H1 (cell line): Measurements from ENCODE around the gene INPP5A. TPM values are rescaled to one million over a fixed set of nuclear protein-coding genes. Genes with fewer than 3 reads are reported as not detected.

Experiments used
- CTCF ChIA-PET: fragments of 300-600 bp; sonication (Branson Sonifier 250); formaldehyde crosslinking; loops from one replicate; lab custom pipeline; 2021; ENCODE audit not compliant: partially characterized antibody; lab: Charles Lee
- POLR2A ChIA-PET: fragments of 300-600 bp; sonication (Branson Sonifier 250); formaldehyde crosslinking; loops from one replicate; lab custom pipeline; 2021; ENCODE audit warnings: inconsistent platforms; ENCODE audit not compliant: partially characterized antibody; lab: Charles Lee
- DNase-seq, 2 experiments: peaks; one replicate each; pipeline versions ENCODE4 v3.0.0 to v3.0.0-alpha.2; 2010 to 2022; ENCODE audit warnings: low spot score in 2 of 2, low read depth in 1 of 2, mixed read lengths in 1 of 2
- FAIRE-seq: peaks from 2 replicates; lab custom pipeline; 2011; peaks lifted over from hg19 to GRCh38; lab: Jason Lieb, UNC
- H2AFZ ChIP-seq: 2 replicates; pipeline ENCODE4 v1.8.1; 2012; ENCODE audit warnings: low read length, inconsistent platforms
- H2AK5ac ChIP-seq: 2 replicates; pipeline ENCODE4 v1.6.1; 2013; ENCODE audit warnings: low read depth, low read length
- H2BK120ac ChIP-seq: replicated peaks from 2 replicates; pipeline ENCODE3; 2013; ENCODE audit warnings: low read depth, low read length, inconsistent platforms
- H2BK12ac ChIP-seq: 2 replicates; pipeline ENCODE4 v1.6.1; 2013; ENCODE audit warnings: low read depth, low read length
- H2BK15ac ChIP-seq: 2 replicates; pipeline ENCODE4 v1.6.1; 2013; ENCODE audit warnings: low read length
- H2BK20ac ChIP-seq: 2 replicates; pipeline ENCODE4 v1.6.1; 2013; ENCODE audit warnings: low read length
- H2BK5ac ChIP-seq: 2 replicates; pipeline ENCODE4 v1.6.1; 2013; ENCODE audit warnings: low read depth, low read length
- H3K14ac ChIP-seq: 2 replicates; pipeline ENCODE4 v1.6.1; 2013; ENCODE audit warnings: inconsistent platforms; ENCODE audit not compliant: insufficient read length
- H3K18ac ChIP-seq: 2 replicates; pipeline ENCODE4 v1.6.1; 2013; ENCODE audit warnings: low read length; ENCODE audit errors: extremely low read depth
- H3K23ac ChIP-seq: 2 replicates; pipeline ENCODE4 v1.6.1; 2013; ENCODE audit warnings: inconsistent platforms; ENCODE audit not compliant: insufficient read length
- H3K23me2 ChIP-seq: 2 replicates; pipeline ENCODE4 v1.6.1; 2013; ENCODE audit warnings: low read depth, low read length
- H3K27ac ChIP-seq: 2 replicates; pipeline ENCODE4 v1.6.1; 2011; ENCODE audit warnings: low read depth, low read length, inconsistent platforms
- H3K27me3 ChIP-seq, 4 experiments: replicated peaks in 1 of 4; 1 replicate in 1 of 4; 2 replicates in 3 of 4; pipeline versions ENCODE4 v1.6.1 to v1.8.1; 2011 to 2013; ENCODE audit warnings: low read length in 3 of 4, mild to moderate bottlenecking in 3 of 4, inconsistent platforms in 2 of 4, mixed read lengths in 2 of 4, moderate library complexity in 1 of 4; ENCODE audit not compliant: control insufficient read depth in 3 of 4, insufficient read depth in 3 of 4; ENCODE audit errors: extremely low read depth in 1 of 4
- H3K36me3 ChIP-seq, 4 experiments: 2 replicates each; pipeline versions ENCODE4 v1.6.1 to v1.8.1; 2011 to 2013; ENCODE audit warnings: mild to moderate bottlenecking in 4 of 4, low read length in 3 of 4, moderate library complexity in 2 of 4, control low read depth in 1 of 4, inconsistent platforms in 1 of 4; ENCODE audit not compliant: insufficient read depth in 4 of 4, control insufficient read depth in 2 of 4
- H3K4ac ChIP-seq: replicated peaks from 2 replicates; pipeline ENCODE3; 2013; ENCODE audit warnings: low read length, low read depth, mixed read lengths, inconsistent platforms; ENCODE audit not compliant: insufficient read length
- H3K4me1 ChIP-seq, 4 experiments: replicated peaks in 1 of 4; 1 replicate in 1 of 4; 2 replicates in 3 of 4; pipeline versions ENCODE4 v1.6.1 to v1.8.1; 2011 to 2013; ENCODE audit warnings: low read length in 3 of 4, inconsistent platforms in 2 of 4, mixed read lengths in 1 of 4; ENCODE audit not compliant: insufficient read depth in 4 of 4, control insufficient read depth in 3 of 4
- H3K4me2 ChIP-seq, 2 experiments: 2 replicates each; pipeline versions ENCODE4 v1.6.1 to v1.8.1; 2011 to 2013; ENCODE audit warnings: low read depth in 2 of 2, low read length in 2 of 2, control low read depth in 1 of 2, inconsistent platforms in 1 of 2, mild to moderate bottlenecking in 1 of 2; ENCODE audit not compliant: insufficient read depth in 1 of 2
- H3K4me3 ChIP-seq, 4 experiments: fragments of 200-600, 300-600 bp in 1 of 4; sonication (generic), shearing (Covaris generic), sonication (Bioruptor Twin) in 1 of 4; 2 replicates each; pipeline versions ENCODE4 v1.5.1 to v1.8.1; 2011 to 2016; ENCODE audit warnings: low read length in 4 of 4, low read depth in 3 of 4, control low read depth in 2 of 4, inconsistent platforms in 2 of 4, mild to moderate bottlenecking in 2 of 4, mixed read lengths in 1 of 4, moderate library complexity in 1 of 4; ENCODE audit not compliant: insufficient read depth in 2 of 4; ENCODE audit errors: extremely low read depth in 1 of 4
- H3K56ac ChIP-seq: replicated peaks from 2 replicates; pipeline ENCODE3; 2013; ENCODE audit warnings: low read depth, mild to moderate bottlenecking, mixed read lengths, low read length, inconsistent platforms; ENCODE audit not compliant: insufficient read length
- H3K79me1 ChIP-seq: 2 replicates; pipeline ENCODE4 v1.6.1; 2013; ENCODE audit warnings: low read depth, low read length, control low read depth
- H3K79me2 ChIP-seq, 2 experiments: 2 replicates each; pipeline versions ENCODE4 v1.6.1 to v1.8.1; 2012 to 2013; ENCODE audit warnings: low read length in 2 of 2, mild to moderate bottlenecking in 2 of 2, inconsistent platforms in 1 of 2; ENCODE audit not compliant: insufficient read depth in 2 of 2, control insufficient read depth in 1 of 2
- H3K9ac ChIP-seq, 4 experiments: replicated peaks in 1 of 4; 1 replicate in 1 of 4; 2 replicates in 3 of 4; pipeline versions ENCODE4 v1.6.1 to v1.8.1; 2011 to 2013; ENCODE audit warnings: low read depth in 3 of 4, low read length in 3 of 4, control low read depth in 2 of 4, mild to moderate bottlenecking in 2 of 4, moderate library complexity in 2 of 4, inconsistent platforms in 1 of 4; ENCODE audit errors: extremely low read depth in 1 of 4
- H3K9me3 ChIP-seq, 2 experiments: 2 replicates each; pipeline versions ENCODE4 v1.6.1 to v1.8.1; 2012 to 2013; ENCODE audit warnings: mild to moderate bottlenecking in 2 of 2, moderate library complexity in 2 of 2, control low read depth in 1 of 2, inconsistent platforms in 1 of 2, low read depth in 1 of 2, low read length in 1 of 2, mixed read lengths in 1 of 2; ENCODE audit not compliant: insufficient read depth in 2 of 2
- H4K20me1 ChIP-seq, 2 experiments: replicated peaks in 1 of 2; 2 replicates each; pipeline versions ENCODE3 to v1.8.1; 2011 to 2013; ENCODE audit warnings: inconsistent platforms in 2 of 2, low read length in 2 of 2, mild to moderate bottlenecking in 1 of 2; ENCODE audit not compliant: insufficient read depth in 2 of 2, control insufficient read depth in 1 of 2
- H4K5ac ChIP-seq: 2 replicates; pipeline ENCODE4 v1.6.1; 2013; ENCODE audit warnings: low read length, low read depth, mixed read lengths, inconsistent platforms; ENCODE audit not compliant: insufficient read length
- H4K8ac ChIP-seq: 2 replicates; pipeline ENCODE4 v1.8.0; 2013; ENCODE audit warnings: mild to moderate bottlenecking, moderate library complexity, low read length, inconsistent platforms; ENCODE audit not compliant: insufficient read depth; ENCODE audit errors: extremely low read depth
- H4K91ac ChIP-seq: replicated peaks from 2 replicates; pipeline ENCODE3; 2013; ENCODE audit warnings: low read length, mixed read lengths, inconsistent platforms; ENCODE audit not compliant: insufficient read length
- BACH1 ChIP-seq: IDR thresholded peaks from 2 replicates; pipeline ENCODE4 v1.6.1; 2012; ENCODE audit warnings: low read length, improper control_type of control experiment
- BRCA1 ChIP-seq: IDR thresholded peaks from 2 replicates; pipeline ENCODE4 v1.6.1; 2012; ENCODE audit warnings: low read depth, low read length, improper control_type of control experiment
- CTBP2 ChIP-seq: IDR thresholded peaks from 2 replicates; pipeline ENCODE4 v1.7.0; 2011; ENCODE audit warnings: borderline replicate concordance, mild to moderate bottlenecking, moderate library complexity, mixed read lengths, low read length; ENCODE audit not compliant: insufficient read depth, insufficient read length
- EP300 ChIP-seq, 2 experiments: IDR thresholded peaks; 1 replicate in 1 of 2; 2 replicates in 1 of 2; pipeline ENCODE4 v1.6.1; 2011 to 2012; ENCODE audit warnings: low read depth in 2 of 2, low read length in 2 of 2, mild to moderate bottlenecking in 2 of 2, borderline replicate concordance in 1 of 2, inconsistent platforms in 1 of 2, moderate library complexity in 1 of 2
- FOSL1 ChIP-seq: IDR thresholded peaks from 2 replicates; pipeline ENCODE4 v1.6.1; 2011; ENCODE audit warnings: mild to moderate bottlenecking, low read depth, low read length, moderate library complexity; ENCODE audit not compliant: insufficient read depth
- JUND ChIP-seq: IDR thresholded peaks from 2 replicates; pipeline ENCODE4 v1.6.1; 2011; ENCODE audit warnings: mild to moderate bottlenecking, improper control_type of control experiment, low read length
- KDM1A ChIP-seq: fragments of 200-600, 300-600 bp; sonication (generic); IDR thresholded peaks from 2 replicates; pipeline ENCODE4 v1.7.1; 2016; ENCODE audit warnings: mild to moderate bottlenecking, low read length, borderline replicate concordance
- POLR2AphosphoS5 ChIP-seq: IDR thresholded peaks from 2 replicates; pipeline ENCODE4 v1.6.1; 2011; ENCODE audit warnings: low read depth, low read length
- POU5F1 ChIP-seq: IDR thresholded peaks from 2 replicates; pipeline ENCODE4 v1.6.1; 2011; ENCODE audit warnings: low read depth, mild to moderate bottlenecking, low read length, moderate library complexity
- RAD21 ChIP-seq, 2 experiments: IDR thresholded peaks in 1 of 2; conservative IDR thresholded peaks in 1 of 2; 2 replicates each; pipeline ENCODE4 v1.6.1; 2011; ENCODE audit warnings: low read depth in 2 of 2, low read length in 2 of 2, improper control_type of control experiment in 1 of 2, inconsistent platforms in 1 of 2, mild to moderate bottlenecking in 1 of 2, moderate library complexity in 1 of 2
- RBBP5 ChIP-seq: IDR thresholded peaks from 2 replicates; pipeline ENCODE4 v1.7.1; 2012; ENCODE audit warnings: low read depth, mild to moderate bottlenecking, inconsistent platforms, low read length, moderate library complexity, borderline replicate concordance
- RNF2 ChIP-seq: fragments of 200-900, 300-1000 bp; sonication (generic); IDR thresholded peaks from 2 replicates; pipeline ENCODE4 v1.7.1; 2016; ENCODE audit warnings: borderline replicate concordance, low read depth, mild to moderate bottlenecking, antibody characterized with exemption, low read length; ENCODE audit not compliant: poor library complexity, severe bottlenecking; ENCODE audit errors: missing control alignments
- SIRT6 ChIP-seq: IDR thresholded peaks from one replicate; pipeline ENCODE4 v1.7.1; 2012; ENCODE audit warnings: low read length, inconsistent platforms
- SP2 ChIP-seq: IDR thresholded peaks from 2 replicates; pipeline ENCODE4 v1.6.1; 2012; ENCODE audit warnings: mild to moderate bottlenecking, low read length, inconsistent platforms
- SP4 ChIP-seq: IDR thresholded peaks from 2 replicates; pipeline ENCODE4 v1.6.1; 2012; ENCODE audit warnings: low read length, inconsistent platforms
- WGBS, 2 experiments: shearing (Covaris generic) in 1 of 2; methylation state at CpG; one replicate each; pipeline versions ENCODE4 v1.1.6 to v1.1.7; 2013 to 2015; ENCODE audit warnings: low lambda C conversion rate in 2 of 2, mixed read lengths in 2 of 2, inconsistent platforms in 1 of 2, low coverage in 1 of 2, missing lambda C conversion rate in 1 of 2; ENCODE audit not compliant: insufficient replicate concordance in 2 of 2, insufficient coverage in 1 of 2, insufficient read length in 1 of 2; ENCODE audit errors: extremely low coverage in 1 of 2, missing lambda C conversion rate in 1 of 2; 5-methylcytosine and 5-hydroxymethylcytosine counted together
- polyA plus RNA-seq, 7 experiments: library from polyadenylated mRNA; depleted of rRNA in 3 of 7; stranded (reverse) in 5 of 7; unstranded in 2 of 7; fragments of >200 nt in 5 of 7; fragments of 200-250 nt in 2 of 7; gene quantifications; 1 replicate in 5 of 7; 2 replicates in 1 of 7; 4 replicates in 1 of 7; pipeline versions ENCODE4 v1.2.1 to v1.2.3, GENCODE V29; 2011 to 2013; ENCODE audit warnings: missing spikeins in 2 of 7, mixed read lengths in 2 of 7
- total RNA-seq: library from RNA; stranded (reverse); fragmentation: NEBNext Ultra II Directional; extraction: Animal tissue kit (Norgen Biotek cat#: 25700); gene quantifications from 2 replicates; pipeline ENCODE4 v1.2.1, GENCODE V29; 2021

The INPP5A gene
- total and polyA plus RNA-seq, 2 of the 8 experiments (the other 6 are each of a cell fraction or from before 2014, with no cell fraction given) = 19.7 to 27.5 TPM

- H2BK20ac ChIP-seq = no peak overlapping the region
- H3K79me1 ChIP-seq = peaks cover 5% of the 10 kb centered on the region
- H2BK5ac ChIP-seq = no peak overlapping the region
- H2BK12ac ChIP-seq = no peak overlapping the region
- H3K23me2 ChIP-seq = no peaks in the 10 kb centered on the region
- H3K27ac ChIP-seq = no peak overlapping the region
- H3K4me2 ChIP-seq = no peak overlapping the region
- no peaks in the 10 kb centered on the region for H3K36me3 ChIP-seq
- H3K56ac ChIP-seq = no peak overlapping the region
- H2AFZ ChIP-seq = no peak overlapping the region
- H2BK120ac ChIP-seq = no peak overlapping the region
- no peak overlapping the region for H4K5ac ChIP-seq
- no peak overlapping the region for H2BK15ac ChIP-seq
- no peaks in the 10 kb centered on the region for H3K27me3 ChIP-seq
- 88% methylated on average over 1 of the region's 1 CpG; no CpG with 5 or more reads in 1 of the 2 experiments for WGBS, 2 experiments
- ChIA-PET POLR2A (no interaction called here), CTCF (no interaction called here)
- H3K18ac ChIP-seq = no peak overlapping the region
- DNase-seq = no peak
- no peak overlapping the region for H2AK5ac ChIP-seq
- no peak overlapping the region for H4K91ac ChIP-seq
- peaks cover 2 to 6% of the 10 kb centered on the region in 2 experiments for H4K20me1 ChIP-seq
- no peak overlapping the region for H3K4ac ChIP-seq
- no peak overlapping the region for H4K8ac ChIP-seq
- peaks cover 0 to 2% (median 0%) of the 10 kb centered on the region in 4 experiments; a peak in 2 of 7 replicates for H3K4me1 ChIP-seq
- H3K9ac ChIP-seq = no peak overlapping the region
- H3K14ac ChIP-seq = no peak overlapping the region
- FAIRE-seq = no peak
- H3K4me3 ChIP-seq = no peak overlapping the region
- no peak overlapping the region for H3K23ac ChIP-seq
- peaks cover 0 to 6% of the 10 kb centered on the region in 2 experiments; a peak in 2 of 4 replicates for H3K79me2 ChIP-seq
- no peaks in the 10 kb centered on the region for H3K9me3 ChIP-seq
- TF ChIP-seq CTBP2 (no peak), SIRT6 (no peak), SP4 (no peak), POLR2AphosphoS5 (no peak), BRCA1 (no peak), RNF2 (no peak), RBBP5 (no peak), EP300 (IDR thresholded peaks at IDR 0.05; ENCODE audit: borderline replicate concordance in 1 of 2, low read depth in 2 of 2, low read length in 2 of 2) (no peak), RAD21 (IDR thresholded peaks at IDR 0.05 in 1 of 2, conservative IDR thresholded peaks at IDR 0.05 in 1 of 2; ENCODE audit: low read depth in 2 of 2, low read length in 2 of 2) (no peak), POU5F1 (no peak), FOSL1 (no peak), KDM1A (no peak), SP2 (no peak), JUND (no peak), BACH1 (no peak)
Measured at GRCh38 chr10:132584081-132584480, 46.5 kb downstream of the INPP5A start.
